Measurements from ENCODE around the gene MCHR1.

DNA sequence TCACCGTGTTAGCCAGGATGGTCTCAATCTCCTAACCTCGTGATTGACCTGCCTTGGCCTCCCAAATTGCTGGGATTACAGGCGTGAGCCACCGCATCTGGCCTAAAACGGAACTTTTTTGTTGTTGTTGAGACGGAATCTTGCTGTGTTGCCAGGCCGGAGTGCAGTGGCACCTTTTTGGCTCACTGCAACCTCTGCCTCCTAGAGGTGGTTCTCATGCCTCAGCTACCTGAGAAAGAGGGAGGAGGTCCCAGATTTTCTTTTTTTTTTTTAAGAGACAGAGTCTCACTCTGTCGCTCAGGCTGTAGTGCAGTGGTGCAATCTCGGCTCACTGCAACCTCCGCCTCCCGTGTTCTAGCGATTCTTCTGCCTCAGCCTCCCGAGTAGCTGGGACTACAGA, 7.9 kb upstream of the MCHR1 start:
- TF ChIP-seq, protein P1, sequence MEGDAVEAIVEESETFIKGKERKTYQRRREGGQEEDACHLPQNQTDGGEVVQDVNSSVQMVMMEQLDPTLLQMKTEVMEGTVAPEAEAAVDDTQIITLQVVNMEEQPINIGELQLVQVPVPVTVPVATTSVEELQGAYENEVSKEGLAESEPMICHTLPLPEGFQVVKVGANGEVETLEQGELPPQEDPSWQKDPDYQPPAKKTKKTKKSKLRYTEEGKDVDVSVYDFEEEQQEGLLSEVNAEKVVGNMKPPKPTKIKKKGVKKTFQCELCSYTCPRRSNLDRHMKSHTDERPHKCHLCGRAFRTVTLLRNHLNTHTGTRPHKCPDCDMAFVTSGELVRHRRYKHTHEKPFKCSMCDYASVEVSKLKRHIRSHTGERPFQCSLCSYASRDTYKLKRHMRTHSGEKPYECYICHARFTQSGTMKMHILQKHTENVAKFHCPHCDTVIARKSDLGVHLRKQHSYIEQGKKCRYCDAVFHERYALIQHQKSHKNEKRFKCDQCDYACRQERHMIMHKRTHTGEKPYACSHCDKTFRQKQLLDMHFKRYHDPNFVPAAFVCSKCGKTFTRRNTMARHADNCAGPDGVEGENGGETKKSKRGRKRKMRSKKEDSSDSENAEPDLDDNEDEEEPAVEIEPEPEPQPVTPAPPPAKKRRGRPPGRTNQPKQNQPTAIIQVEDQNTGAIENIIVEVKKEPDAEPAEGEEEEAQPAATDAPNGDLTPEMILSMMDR (conservative IDR thresholded peaks at IDR 0.05; ENCODE audit: low read depth, low read length) = no peak
- no peak for TF ChIP-seq EZH2 (IDR thresholded peaks at IDR 0.05; ENCODE audit: borderline replicate concordance, low read depth, low read length, poor library complexity, severe bottlenecking)
